Neural progenitor cell (in vitro differentiated cells): ENCODE measurements around the gene NELFB. TPM values are rescaled to one million over a fixed set of nuclear protein-coding genes. Genes with fewer than 3 reads are reported as not detected.
A peak's percentile ranks its signal among the peaks of the same experiment; 100 is the strongest.

Experiments
- DNase-seq: peaks from one replicate; pipeline ENCODE4 v3.0.0-alpha.2; 2016; ENCODE audit warnings: low spot score
- H2AFZ ChIP-seq: fragments of 200-600 bp; sonication (generic); replicated peaks from 2 replicates; pipeline ENCODE4 v1.6.1; 2016; ENCODE audit warnings: antibody characterized with exemption
- H3F3A ChIP-seq: fragments of 200-600 bp; sonication (generic); 2 replicates; pipeline ENCODE4 v1.6.1; 2016; ENCODE audit warnings: antibody characterized with exemption, low read depth
- H3K27ac ChIP-seq: fragments of 200-600 bp; sonication (generic); 2 replicates; pipeline ENCODE4 v1.5.1; 2016; ENCODE audit warnings: mild to moderate bottlenecking
- H3K27me3 ChIP-seq: fragments of 200-600 bp; sonication (generic); 2 replicates; pipeline ENCODE4 v1.6.1; 2016; ENCODE audit warnings: mild to moderate bottlenecking, moderate library complexity
- H3K36me3 ChIP-seq: fragments of 200-600 bp; sonication (generic); 2 replicates; pipeline ENCODE4 v1.5.1; 2016
- H3K4me1 ChIP-seq: fragments of 200-600 bp; sonication (generic); 2 replicates; pipeline ENCODE4 v1.6.1; 2016; ENCODE audit warnings: mixed run types
- H3K4me2 ChIP-seq: fragments of 200-600 bp; sonication (generic); 2 replicates; pipeline ENCODE4 v1.6.1; 2016
- H3K4me3 ChIP-seq: fragments of 200-600 bp; sonication (generic); 2 replicates; pipeline ENCODE4 v1.5.1; 2016
- H3K79me2 ChIP-seq: fragments of 200-600 bp; sonication (generic); 2 replicates; pipeline ENCODE4 v1.6.1; 2016; ENCODE audit warnings: low read depth
- H3K9ac ChIP-seq: fragments of 200-600 bp; sonication (generic); 2 replicates; pipeline ENCODE4 v1.6.1; 2016
- H3K9me3 ChIP-seq: fragments of 200-600 bp; sonication (generic); 2 replicates; pipeline ENCODE4 v1.5.1; 2016; ENCODE audit warnings: low read depth
- H4K20me1 ChIP-seq: fragments of 200-600 bp; sonication (generic); 2 replicates; pipeline ENCODE4 v1.6.1; 2016; ENCODE audit warnings: low read depth
- H3K27ac Mint-ChIP-seq: 3 replicates; pipeline ENCODE4 v1.8.0; 2021; ENCODE audit warnings: mixed read lengths
- H3K27me3 Mint-ChIP-seq: 2 replicates; pipeline ENCODE4 v1.8.0; 2022; ENCODE audit warnings: low read depth, mild to moderate bottlenecking, inconsistent platforms, moderate library complexity, mixed read lengths; ENCODE audit not compliant: insufficient read depth
- H3K36me3 Mint-ChIP-seq: 3 replicates; pipeline ENCODE4 v1.8.0; 2021; ENCODE audit warnings: mixed read lengths
- H3K4me1 Mint-ChIP-seq: 3 replicates; pipeline ENCODE4 v1.8.0; 2021; ENCODE audit warnings: mixed read lengths
- H3K4me3 Mint-ChIP-seq: 3 replicates; pipeline ENCODE4 v1.8.0; 2021; ENCODE audit warnings: mild to moderate bottlenecking, moderate library complexity, mixed read lengths
- H3K9me3 Mint-ChIP-seq: 3 replicates; pipeline ENCODE4 v1.8.0; 2020; ENCODE audit warnings: mixed read lengths
- CTCF ChIP-seq: fragments of 200-600 bp; sonication (generic); IDR thresholded peaks from 2 replicates; pipeline ENCODE4 v1.5.1; 2017; ENCODE audit warnings: antibody characterized with exemption, mild to moderate bottlenecking
- EZH2 ChIP-seq: fragments of 200-600 bp; sonication (generic); IDR thresholded peaks from 2 replicates; pipeline ENCODE4 v1.6.1; 2017; ENCODE audit warnings: antibody characterized with exemption, mild to moderate bottlenecking, moderate library complexity
- EZH2phosphoT487 ChIP-seq: fragments of 200-600 bp; sonication (generic); IDR thresholded peaks from 2 replicates; pipeline ENCODE4 v1.6.1; 2017; ENCODE audit warnings: antibody characterized with exemption
- total RNA-seq: library from RNA; depleted of rRNA; stranded (reverse); fragments of >200 nt; gene quantifications from 2 replicates; pipeline ENCODE4 v1.2.3, GENCODE V29; 2015; ENCODE audit warnings: low replicate concordance

Gene NELFB
- total RNA-seq, 1 donor from 2014 or later, result 35.2 TPM

GRCh38 chr9:137313326-137313936 lies 58.3 kb downstream of the NELFB start:
- Mint-ChIP-seq H3K4me1 (peaks cover 21% of the 10 kb centered on the region), H3K4me3 (peak overlapping the region; percentile 11), H3K36me3 (no peaks in the 10 kb centered on the region), H3K27ac (peak overlapping the region; percentile 53), H3K27me3 (peaks cover 2% of the 10 kb centered on the region), H3K9me3 (no peaks in the 10 kb centered on the region)
- Histone ChIP-seq H3K4me1 (peaks cover 31% of the 10 kb centered on the region), H3F3A (peaks cover 21% of the 10 kb centered on the region), H3K9ac (no peak overlapping the region), H3K79me2 (no peaks in the 10 kb centered on the region), H3K27ac (no peak overlapping the region), H4K20me1 (no peaks in the 10 kb centered on the region), H3K4me2 (peak overlapping the region; percentile 45), H3K27me3 (no peaks in the 10 kb centered on the region), H3K4me3 (no peak overlapping the region), H3K36me3 (no peaks in the 10 kb centered on the region), H2AFZ (no peak overlapping the region), H3K9me3 (no peaks in the 10 kb centered on the region)
- TF ChIP-seq CTCF (no peak), EZH2phosphoT487 (no peak), EZH2 (no peak)
- no peak for DNase-seq

GRCh38 chr9:137313956-137314560 lies 58.9 kb downstream of the NELFB start:
- no peaks in the 10 kb centered on the region for H3K27me3 Mint-ChIP-seq
- Histone ChIP-seq H4K20me1 (no peaks in the 10 kb centered on the region), H3K27ac (no peak overlapping the region)

GRCh38 chr9:137314561-137315560 lies 59.7 kb downstream of the NELFB start:
- no peak overlapping the region for H3K27ac ChIP-seq
- no peaks in the 10 kb centered on the region for H4K20me1 ChIP-seq
- DNase-seq, result peak; percentile 50
- H3K27me3 ChIP-seq, result no peaks in the 10 kb centered on the region
- H3K9me3 ChIP-seq, result no peaks in the 10 kb centered on the region
- H3K9ac ChIP-seq, result no peak overlapping the region
- H3K4me1 ChIP-seq, result peaks cover 31% of the 10 kb centered on the region
- peak overlapping the region; percentile 69 for H3K4me2 ChIP-seq
- Mint-ChIP-seq H3K9me3 (no peaks in the 10 kb centered on the region), H3K4me3 (no peak overlapping the region), H3K27me3 (no peaks in the 10 kb centered on the region), H3K4me1 (peaks cover 21% of the 10 kb centered on the region), H3K36me3 (no peaks in the 10 kb centered on the region), H3K27ac (no peak overlapping the region)
- H3K79me2 ChIP-seq, result no peaks in the 10 kb centered on the region
- H3K36me3 ChIP-seq, result no peaks in the 10 kb centered on the region
- H2AFZ ChIP-seq, result no peak overlapping the region
- H3F3A ChIP-seq, result peaks cover 30% of the 10 kb centered on the region
- H3K4me3 ChIP-seq, result no peak overlapping the region
- no peak for TF ChIP-seq EZH2

More at GRCh38 chr9:137313956-137314560, 58.9 kb downstream of the NELFB start:
- H3K4me1 Mint-ChIP-seq, result peaks cover 21% of the 10 kb centered on the region
- H3K9me3 Mint-ChIP-seq, result no peaks in the 10 kb centered on the region
- peak overlapping the region; percentile 45 for H3K4me2 ChIP-seq
- peaks cover 31% of the 10 kb centered on the region for H3K4me1 ChIP-seq
- no peak for TF ChIP-seq EZH2
- TF ChIP-seq CTCF, result no peak
- no peak for TF ChIP-seq EZH2phosphoT487
- H3F3A ChIP-seq, result peaks cover 26% of the 10 kb centered on the region
- H3K27me3 ChIP-seq, result no peaks in the 10 kb centered on the region
- no peaks in the 10 kb centered on the region for H3K79me2 ChIP-seq
- no peaks in the 10 kb centered on the region for H3K9me3 ChIP-seq
- no peaks in the 10 kb centered on the region for H3K36me3 ChIP-seq
- DNase-seq, result peak; percentile 2
- H2AFZ ChIP-seq, result no peak overlapping the region
- no peak overlapping the region for H3K9ac ChIP-seq
- no peak overlapping the region for H3K4me3 ChIP-seq
- no peak overlapping the region for H3K27ac Mint-ChIP-seq
- H3K36me3 Mint-ChIP-seq, result no peaks in the 10 kb centered on the region
- no peak overlapping the region for H3K4me3 Mint-ChIP-seq
